Right lobe of liver (tissue), 6 donors: ENCODE data around the gene ZNF99. TPM values are rescaled to one million over a fixed set of nuclear protein-coding genes. Genes with fewer than 3 reads are reported as not detected.

Experiments
- ATAC-seq, 4 donors: fragments of 200-7000 bp; cut with Tn5 transposase; one replicate each; pipeline ENCODE4 v1.9.1; 2020; ENCODE audit warnings: mild to moderate bottlenecking in 4 of 4, moderate library complexity in 4 of 4
- DNase-seq, 3 donors: peaks; one replicate each; pipeline ENCODE4 v3.0.0-alpha.2; 2020
- H3K27ac ChIP-seq, 3 donors: fragments of 200-600 bp; one replicate each; pipeline ENCODE4 v1.8.0; 2022
- H3K27me3 ChIP-seq, 2 donors: fragments of 200-600 bp; one replicate each; pipeline ENCODE4 v1.8.0; 2022
- H3K36me3 ChIP-seq, 4 donors: fragments of 200-600 bp; sonication (generic) in 1 of 4; one replicate each; pipeline versions ENCODE4 v1.5.1 to v1.8.0; 2017 to 2022; ENCODE audit warnings: control low read depth in 1 of 4
- H3K4me1 ChIP-seq, 4 donors: fragments of 200-600 bp; sonication (generic) in 1 of 4; one replicate each; pipeline versions ENCODE4 v1.5.1 to v1.8.0; 2017 to 2022; ENCODE audit warnings: control low read depth in 1 of 4
- H3K4me3 ChIP-seq, 3 donors: fragments of 200-600 bp; one replicate each; pipeline ENCODE4 v1.8.0; 2022
- H3K9me3 ChIP-seq, 4 donors: fragments of 200-600 bp; sonication (generic) in 1 of 4; one replicate each; pipeline versions ENCODE4 v1.5.1 to v1.8.0; 2017 to 2022; ENCODE audit warnings: control low read depth in 1 of 4
- CTCF ChIP-seq, 4 donors: fragments of 200-600 bp in 3 of 4; fragments of 450-650 bp in 1 of 4; IDR thresholded peaks; one replicate each; pipeline versions ENCODE4 v1.5.1 to v1.8.0; 2016 to 2022; ENCODE audit warnings: antibody characterized with exemption in 4 of 4, mild to moderate bottlenecking in 2 of 4
- POLR2A ChIP-seq: fragments of 450-650 bp; IDR thresholded peaks from one replicate; pipeline ENCODE4 v1.6.1; 2017; ENCODE audit warnings: antibody characterized with exemption, mild to moderate bottlenecking
- WGBS: methylation state at CpG from one replicate; pipeline ENCODE4 v1.1.6; 2018; ENCODE audit warnings: low coverage, low lambda C conversion rate; ENCODE audit not compliant: insufficient coverage; ENCODE audit errors: missing lambda C conversion rate; 5-methylcytosine and 5-hydroxymethylcytosine counted together
- intact Hi-C, 2 donors: fragments of 100-400 bp; cut with DNase I; formaldehyde crosslinking; loops; one replicate each; pipeline versions ENCODE4 v1.11.2 to v1.14.1; 2022
- long read RNA-seq: library from polyadenylated mRNA; unstranded; transcript quantifications from one replicate; pipeline ENCODE4 v2.0.0, GENCODE V29; 2019
- total RNA-seq, 6 experiments: library from RNA; depleted of rRNA in 2 of 6; stranded (reverse); fragments of >200 nt in 2 of 6; fragmentation: NEBNext Ultra II Directional in 3 of 6; extraction: Animal tissue kit (Norgen Biotek cat#: 25700) in 3 of 6; gene quantifications; one replicate each; pipeline versions ENCODE4 v1.1.0 to v1.2.4, GENCODE V29; 2016 to 2023
- donor health status: DM: no; HTN: yes; CAD: no.
- donor health status: DM: no; HTN: no; CAD: no.
- donor health status: DM: no; HTN: no; CAD: no.
- donor health status: DM: no; HTN: yes; CAD: no.
- donor health status: DM: no; HTN: yes; CAD: no.

Gene ZNF99
- total RNA-seq = under 1 TPM in 3 of 6 experiments, not detected in 3; 0.02 to 0.07 (median 0.04) TPM
- long read RNA-seq = 0 reads

GRCh38 chr19:22783651-22784410 is at the start of gene ZNF99:
Gene ZNF99 (minus strand): TSS chr19:22784151. CDS start chr19:22784016, 135 bp downstream.
- TF ChIP-seq POLR2A (no peak), CTCF (IDR thresholded peaks at IDR 0.05) (no peak)
- Histone ChIP-seq H3K27me3 (no peaks in the 10 kb centered on the region), H3K9me3 (no peaks in the 10 kb centered on the region), H3K27ac (no peak within 1 kb of the TSS), H3K4me1 (no peaks in the 10 kb centered on the region), H3K36me3 (no peaks in the 10 kb centered on the region), H3K4me3 (peak within 1 kb of the TSS in 2 of 3 donors; percentile 5 to 12)
- ATAC-seq = peak; percentile 65 to 86 (median 72)
- peak; percentile 23 to 58 (median 51) for DNase-seq
- 16% methylated on average over 14 of the region's 36 CpGs for WGBS
- intact Hi-C loops = no loop called here

DNA sequence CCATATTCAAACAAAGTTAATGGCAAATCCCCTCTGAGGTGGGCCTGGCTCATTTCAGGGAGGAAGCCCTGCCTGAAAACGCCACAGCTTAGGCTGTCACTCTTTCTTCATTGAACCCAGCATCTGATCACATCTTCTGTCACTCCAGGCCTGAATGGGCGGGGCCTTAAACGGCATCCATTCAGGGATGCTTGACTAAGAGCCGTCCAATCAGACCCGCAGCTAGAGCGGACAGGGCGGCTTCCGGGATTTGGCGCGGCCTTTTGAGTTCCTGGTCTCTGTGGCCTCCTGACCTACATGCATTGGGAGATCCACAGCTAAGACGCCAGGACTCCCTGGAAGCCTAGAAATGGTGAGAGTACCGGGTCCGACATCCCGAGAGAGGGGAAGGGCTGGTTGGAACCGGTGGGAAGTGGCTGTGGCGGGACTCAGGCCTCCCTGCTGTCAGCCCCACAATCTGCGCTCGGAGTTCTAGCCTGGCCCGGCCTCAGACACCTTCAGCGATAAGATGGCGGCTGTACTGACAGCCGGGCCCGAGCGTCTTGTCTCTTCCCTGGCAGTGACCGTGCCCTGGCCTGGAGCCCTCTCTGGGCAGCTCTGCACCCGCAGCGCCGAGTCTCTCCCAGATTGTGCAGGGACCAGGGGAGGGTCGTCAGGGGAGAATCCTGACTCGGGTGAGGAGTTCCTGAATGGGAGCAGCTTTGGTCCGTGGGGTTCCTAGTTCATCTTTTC is 48.2 kb upstream of the ZNF99 start, which contains the start of gene ZNF723:
TSS of gene ZNF723 (plus strand) at position 261 of the 732 bp plus-strand sequence. CDS start at position 350, 89 bp downstream.
- Histone ChIP-seq H3K36me3 (no peaks in the 10 kb centered on the region), H3K9me3 (peaks cover 0 to 2% (median 0%) of the 10 kb centered on the region in 4 donors), H3K4me1 (no peaks in the 10 kb centered on the region), H3K27me3 (no peaks in the 10 kb centered on the region), H3K4me3 (no peak within 1 kb of the TSS), H3K27ac (no peak within 1 kb of the TSS)
- no peak for DNase-seq
- 25% methylated on average over 6 of the region's 31 CpGs for WGBS
- no peak for ATAC-seq
- TF ChIP-seq CTCF (IDR thresholded peaks at IDR 0.05) (no peak), POLR2A (no peak)
- intact Hi-C loops = no loop called here

DNA sequence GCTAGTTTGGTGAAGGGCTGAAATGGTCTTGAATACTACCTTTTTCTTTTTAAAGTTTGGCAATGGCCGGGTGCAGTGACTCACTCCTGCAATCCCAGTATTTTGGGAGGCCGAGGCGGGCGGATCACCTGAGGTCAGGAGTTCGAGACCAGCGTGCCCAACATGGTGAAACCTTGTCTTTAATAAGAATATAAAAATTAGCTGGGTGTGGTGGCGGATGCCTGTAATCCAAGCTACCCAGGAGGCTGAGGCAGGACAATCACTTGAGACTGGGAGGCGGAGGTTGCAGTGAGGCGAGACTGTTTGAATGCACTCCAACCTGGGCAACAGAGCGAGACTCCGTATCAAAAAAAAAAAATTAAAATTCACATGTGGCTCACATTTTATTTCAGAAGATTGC is 47.3 kb upstream of the ZNF99 start:
- H3K4me1 ChIP-seq = no peaks in the 10 kb centered on the region
- DNase-seq = no peak
- intact Hi-C loops = no loop called here
- no peaks in the 10 kb centered on the region for H3K36me3 ChIP-seq
- peaks cover 0 to 2% (median 0%) of the 10 kb centered on the region in 4 donors for H3K9me3 ChIP-seq
- TF ChIP-seq CTCF (IDR thresholded peaks at IDR 0.05) = no peak
- TF ChIP-seq POLR2A = no peak
- WGBS = 77% methylated on average over 11 of the region's 11 CpGs
- H3K27ac ChIP-seq = no peak overlapping the region
- H3K27me3 ChIP-seq = no peaks in the 10 kb centered on the region
- no peak for ATAC-seq
- H3K4me3 ChIP-seq = no peak overlapping the region

DNA sequence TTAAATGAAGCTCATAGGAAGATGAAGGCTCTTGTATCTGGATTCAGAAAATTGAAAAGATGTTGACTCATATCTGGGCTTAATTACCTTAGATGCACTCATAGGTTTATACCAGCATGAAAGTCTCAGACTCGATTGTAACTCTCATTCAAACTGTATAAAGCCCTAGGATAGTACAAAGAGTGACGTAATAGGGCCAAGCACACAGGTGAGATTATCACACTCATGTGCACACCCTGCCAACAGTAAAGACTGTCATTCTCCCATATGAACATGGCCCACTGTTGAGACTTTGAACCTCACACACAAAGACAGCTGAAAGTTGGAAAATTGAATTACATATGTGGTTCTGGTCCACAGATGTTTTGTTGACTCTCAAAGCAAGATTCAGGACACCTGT is 30.2 kb upstream of the ZNF99 start:
- TF ChIP-seq CTCF (IDR thresholded peaks at IDR 0.05) (no peak), POLR2A (no peak)
- no peak for DNase-seq
- no peak for ATAC-seq
- Histone ChIP-seq H3K4me1 (no peaks in the 10 kb centered on the region), H3K9me3 (no peaks in the 10 kb centered on the region), H3K27ac (no peak overlapping the region), H3K27me3 (no peaks in the 10 kb centered on the region), H3K4me3 (no peak overlapping the region), H3K36me3 (no peaks in the 10 kb centered on the region)
- intact Hi-C loops = no loop called here
- 40% methylated on average over 2 of the region's 2 CpGs for WGBS
